HFFc6 (cell line): Measurements from ENCODE around the gene RPGR. TPM values are rescaled to one million over a fixed set of nuclear protein-coding genes. Genes with fewer than 3 reads are reported as not detected.

Source experiments
- DNase-seq: peaks from one replicate; pipeline ENCODE4 v3.0.0-alpha.2; 2018
- H3K27ac Mint-ChIP-seq: 2 replicates; pipeline ENCODE4 v1.8.0; 2020; ENCODE audit warnings: mild to moderate bottlenecking, mixed read lengths
- H3K27me3 Mint-ChIP-seq: 2 replicates; pipeline ENCODE4 v1.8.0; 2021; ENCODE audit warnings: mild to moderate bottlenecking, moderate library complexity, mixed read lengths; ENCODE audit not compliant: insufficient read depth
- H3K36me3 Mint-ChIP-seq: 2 replicates; pipeline ENCODE4 v1.8.0; 2021; ENCODE audit warnings: low read depth, mixed read lengths
- H3K4me1 Mint-ChIP-seq: 2 replicates; pipeline ENCODE4 v1.8.0; 2020; ENCODE audit warnings: low read depth, mixed read lengths
- H3K4me3 Mint-ChIP-seq: 2 replicates; pipeline ENCODE4 v1.8.0; 2020; ENCODE audit warnings: mild to moderate bottlenecking, moderate library complexity, mixed read lengths
- H3K9me3 Mint-ChIP-seq: 2 replicates; pipeline ENCODE4 v1.8.0; 2020; ENCODE audit warnings: mild to moderate bottlenecking, mixed read lengths
- total RNA-seq, 6 experiments: library from RNA; stranded (reverse); fragmentation: NEBNext Ultra II Directional; extraction: Animal tissue kit (Norgen Biotek cat#: 25700); gene quantifications; 2 replicates in 1 of 6; 3 replicates in 5 of 6; pipeline ENCODE4 v1.2.3, GENCODE V29; 2021
- TF ChIP-seq, protein P1 (sequence below): fragments of 200-600 bp; sonication (generic); IDR thresholded peaks from 2 replicates; pipeline ENCODE4 v1.5.0; 2021; ENCODE audit warnings: antibody characterized with exemption, mild to moderate bottlenecking

The RPGR gene
- total RNA-seq, 6 experiments from 2014 or later, result 3.0 to 5.8 (median 4.1) TPM

DNA sequence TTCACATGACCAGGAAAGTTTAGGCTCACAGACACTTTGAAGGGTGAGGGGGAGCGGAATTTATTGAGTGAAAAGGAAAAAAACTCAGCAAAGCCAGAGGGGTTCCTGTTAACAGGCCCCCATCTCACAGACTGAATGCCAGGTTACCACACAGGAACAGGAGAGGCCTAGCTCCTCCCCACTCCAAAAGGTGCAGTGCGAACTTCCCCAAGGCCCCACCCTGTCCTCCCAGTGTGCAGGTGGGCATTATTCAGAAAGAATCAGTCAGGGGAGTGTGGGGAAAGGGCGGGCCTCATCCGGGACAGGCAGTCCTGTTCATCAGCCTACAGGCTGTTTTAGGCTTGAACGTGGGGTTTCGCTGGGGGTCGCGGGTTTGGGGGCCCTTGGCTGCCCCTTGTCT, 29.1 kb upstream of the RPGR start:
- DNase-seq, result no peak
- H3K4me1 Mint-ChIP-seq, result no peaks in the 10 kb centered on the region
- no peaks in the 10 kb centered on the region for H3K36me3 Mint-ChIP-seq
- no peak overlapping the region for H3K27ac Mint-ChIP-seq
- no peaks in the 10 kb centered on the region for H3K9me3 Mint-ChIP-seq
- peaks cover 1% of the 10 kb centered on the region; the same call in 1 of the 2 replicates for H3K27me3 Mint-ChIP-seq
- H3K4me3 Mint-ChIP-seq, result no peak overlapping the region
- TF ChIP-seq, protein P1, sequence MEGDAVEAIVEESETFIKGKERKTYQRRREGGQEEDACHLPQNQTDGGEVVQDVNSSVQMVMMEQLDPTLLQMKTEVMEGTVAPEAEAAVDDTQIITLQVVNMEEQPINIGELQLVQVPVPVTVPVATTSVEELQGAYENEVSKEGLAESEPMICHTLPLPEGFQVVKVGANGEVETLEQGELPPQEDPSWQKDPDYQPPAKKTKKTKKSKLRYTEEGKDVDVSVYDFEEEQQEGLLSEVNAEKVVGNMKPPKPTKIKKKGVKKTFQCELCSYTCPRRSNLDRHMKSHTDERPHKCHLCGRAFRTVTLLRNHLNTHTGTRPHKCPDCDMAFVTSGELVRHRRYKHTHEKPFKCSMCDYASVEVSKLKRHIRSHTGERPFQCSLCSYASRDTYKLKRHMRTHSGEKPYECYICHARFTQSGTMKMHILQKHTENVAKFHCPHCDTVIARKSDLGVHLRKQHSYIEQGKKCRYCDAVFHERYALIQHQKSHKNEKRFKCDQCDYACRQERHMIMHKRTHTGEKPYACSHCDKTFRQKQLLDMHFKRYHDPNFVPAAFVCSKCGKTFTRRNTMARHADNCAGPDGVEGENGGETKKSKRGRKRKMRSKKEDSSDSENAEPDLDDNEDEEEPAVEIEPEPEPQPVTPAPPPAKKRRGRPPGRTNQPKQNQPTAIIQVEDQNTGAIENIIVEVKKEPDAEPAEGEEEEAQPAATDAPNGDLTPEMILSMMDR, result no peak

DNA sequence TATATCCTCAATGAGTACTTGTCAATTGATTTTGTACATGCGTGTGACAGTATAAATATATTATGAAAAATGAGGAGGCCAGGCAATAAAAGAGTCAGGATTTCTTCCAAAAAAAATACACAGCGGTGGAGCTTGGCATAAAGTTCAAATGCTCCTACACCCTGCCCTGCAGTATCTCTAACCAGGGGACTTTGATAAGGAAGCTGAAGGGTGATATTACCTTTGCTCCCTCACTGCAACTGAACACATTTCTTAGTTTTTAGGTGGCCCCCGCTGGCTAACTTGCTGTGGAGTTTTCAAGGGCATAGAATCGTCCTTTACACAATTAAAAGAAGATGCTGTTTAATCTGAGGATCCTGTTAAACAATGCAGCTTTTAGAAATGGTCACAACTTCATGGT, 25.1 kb upstream of the RPGR start, which contains the start of gene OTC:
TSS of gene OTC (plus strand) at position 243 of the 400 bp plus-strand sequence. CDS start at position 336, 93 bp downstream.
- Mint-ChIP-seq H3K27ac (no peak within 1 kb of the TSS), H3K36me3 (no peaks in the 10 kb centered on the region), H3K27me3 (peaks cover 6% of the 10 kb centered on the region), H3K4me1 (0 out of 2 replicates have a peak, but pooled peaks cover 1% of the 10 kb centered on the region), H3K4me3 (no peak within 1 kb of the TSS), H3K9me3 (no peaks in the 10 kb centered on the region)
- TF ChIP-seq, protein P1, result no peak
- DNase-seq, result no peak

DNA sequence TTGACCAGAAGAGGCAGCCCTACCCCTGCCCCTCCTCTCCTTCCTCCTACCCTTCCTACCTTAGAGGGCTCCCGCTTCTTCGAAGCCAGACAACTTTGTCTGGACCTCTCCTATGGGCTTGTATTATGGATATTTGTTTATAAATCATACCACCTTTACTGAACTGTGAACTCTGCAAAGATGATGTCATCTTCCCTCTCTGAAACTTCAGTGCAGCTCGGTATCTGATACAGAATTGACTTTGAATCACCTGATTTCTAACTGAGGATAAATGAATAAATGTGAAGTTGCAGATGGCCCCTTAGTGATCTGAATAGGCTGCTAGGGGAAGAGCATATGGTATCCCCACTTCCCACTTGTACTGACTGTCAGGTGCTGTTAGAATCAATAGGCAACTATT, 24.0 kb upstream of the RPGR start:
- TF ChIP-seq, protein P1, result no peak
- no peak for DNase-seq
- Mint-ChIP-seq H3K36me3 (no peaks in the 10 kb centered on the region), H3K4me3 (no peak overlapping the region), H3K4me1 (0 out of 2 replicates have a peak, but pooled peaks cover 5% of the 10 kb centered on the region), H3K27me3 (peaks cover 6% of the 10 kb centered on the region), H3K9me3 (no peaks in the 10 kb centered on the region), H3K27ac (no peak overlapping the region)

DNA sequence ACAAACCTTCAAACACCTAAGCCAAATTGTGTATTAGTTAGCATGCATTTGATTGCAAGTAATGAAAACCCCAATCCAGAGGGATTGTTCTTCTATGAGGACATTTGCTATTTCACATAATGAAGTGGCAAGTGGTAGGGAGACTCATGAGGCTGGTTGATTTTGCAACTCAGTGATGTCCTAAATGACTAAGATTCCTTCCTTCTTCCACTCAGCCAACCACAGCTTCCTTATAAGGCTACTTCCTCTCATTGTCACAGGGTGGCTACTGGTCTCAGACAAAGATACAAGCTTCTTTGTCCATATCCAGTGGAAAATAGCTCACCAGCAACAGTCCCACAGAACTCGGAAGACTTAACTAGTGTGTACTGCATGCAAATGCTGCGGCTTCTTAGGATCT, 19.8 kb upstream of the RPGR start:
- 0 out of 2 replicates have a peak, but pooled peaks cover 5% of the 10 kb centered on the region for H3K4me1 Mint-ChIP-seq
- H3K4me3 Mint-ChIP-seq, result no peak overlapping the region
- TF ChIP-seq, protein P1, result no peak
- H3K27ac Mint-ChIP-seq, result no peak overlapping the region
- H3K9me3 Mint-ChIP-seq, result no peaks in the 10 kb centered on the region
- H3K27me3 Mint-ChIP-seq, result peaks cover 6% of the 10 kb centered on the region
- peak; percentile 19 for DNase-seq
- no peaks in the 10 kb centered on the region for H3K36me3 Mint-ChIP-seq

DNA sequence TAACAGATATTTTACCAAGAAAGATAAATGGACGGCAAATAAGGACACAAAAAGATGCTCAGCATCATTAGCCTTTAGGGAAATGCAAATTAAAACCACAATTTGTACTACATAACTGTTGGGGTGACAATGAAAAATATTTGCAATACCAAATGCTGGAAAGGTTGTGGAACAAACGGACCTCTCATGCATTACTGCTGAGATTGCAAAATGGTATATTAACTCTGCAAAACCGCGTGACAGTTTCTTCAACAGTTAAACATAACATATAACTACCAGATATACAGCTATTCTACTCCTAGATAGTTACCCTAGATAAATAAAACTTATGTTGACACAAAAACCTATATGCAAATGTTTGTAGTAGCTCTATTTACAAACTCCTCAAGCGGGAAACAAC, 18.8 kb upstream of the RPGR start:
- peaks cover 4% of the 10 kb centered on the region for H3K27me3 Mint-ChIP-seq
- no peak for DNase-seq
- no peak overlapping the region for H3K4me3 Mint-ChIP-seq
- no peaks in the 10 kb centered on the region for H3K9me3 Mint-ChIP-seq
- H3K27ac Mint-ChIP-seq, result no peak overlapping the region
- TF ChIP-seq, protein P1, result no peak
- H3K4me1 Mint-ChIP-seq, result 0 out of 2 replicates have a peak, but pooled peaks cover 5% of the 10 kb centered on the region
- H3K36me3 Mint-ChIP-seq, result no peaks in the 10 kb centered on the region
